Progenitor cell of endocrine pancreas (in vitro differentiated cells): ENCODE results near the gene CROCC2. TPM values are rescaled to one million over a fixed set of nuclear protein-coding genes. Genes with fewer than 3 reads are reported as not detected.

Experiments used
- DNase-seq: peaks from one replicate; pipeline ENCODE4 v3.0.0; 2021; ENCODE audit warnings: low spot score; ENCODE audit not compliant: unreplicated experiment
- H3K27ac Mint-ChIP-seq: 2 replicates; pipeline ENCODE4 v1.8.0; 2021; ENCODE audit warnings: mild to moderate bottlenecking, moderate library complexity, mixed read lengths
- H3K27me3 Mint-ChIP-seq: 2 replicates; pipeline ENCODE4 v1.8.0; 2021; ENCODE audit warnings: mixed read lengths
- H3K36me3 Mint-ChIP-seq: 2 replicates; pipeline ENCODE4 v1.8.0; 2022; ENCODE audit warnings: mixed read lengths; ENCODE audit not compliant: insufficient read depth
- H3K4me1 Mint-ChIP-seq: 2 replicates; pipeline ENCODE4 v1.8.0; 2021; ENCODE audit warnings: low read depth, mixed read lengths
- H3K4me3 Mint-ChIP-seq: 2 replicates; pipeline ENCODE4 v1.8.0; 2021; ENCODE audit warnings: low read depth, mild to moderate bottlenecking, moderate library complexity, mixed read lengths
- H3K9me3 Mint-ChIP-seq: 2 replicates; pipeline ENCODE4 v1.8.0; 2021; ENCODE audit warnings: low read depth, mixed read lengths
- total RNA-seq: library from RNA; stranded (reverse); gene quantifications from 2 replicates; pipeline ENCODE4 v1.2.1, GENCODE V29; 2021
- TF ChIP-seq, protein P1 (sequence below): fragments of 200-600 bp; sonication (generic); IDR thresholded peaks from one replicate; pipeline ENCODE4 v1.5.0; 2021; ENCODE audit warnings: antibody characterized with exemption, mild to moderate bottlenecking; ENCODE audit not compliant: unreplicated experiment

The CROCC2 gene
- total RNA-seq, 1 donor from 2014 or later = 0.36 TPM

DNA sequence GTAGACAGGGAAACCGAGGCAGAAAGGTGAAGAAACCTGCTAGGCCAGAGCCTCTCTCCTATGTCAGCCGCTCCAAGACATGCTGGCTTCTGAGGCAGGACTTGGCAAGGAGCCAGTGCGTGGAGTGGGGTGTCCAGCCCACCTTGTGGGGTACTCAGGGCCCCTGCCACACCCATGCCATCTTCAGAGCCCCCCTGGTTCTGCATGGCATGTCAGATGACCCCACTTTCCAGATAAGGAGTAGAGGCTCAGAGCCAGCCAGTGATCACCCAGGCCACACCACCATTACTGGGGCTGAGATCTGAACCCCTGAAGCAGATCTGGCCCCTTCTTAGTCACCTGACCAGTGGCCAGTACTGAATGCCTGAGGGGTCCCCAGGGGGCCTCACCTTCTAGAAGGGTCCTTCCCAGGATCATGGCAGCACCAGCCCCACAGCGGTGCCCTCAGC, 14.7 kb downstream of the CROCC2 start:
- H3K27me3 Mint-ChIP-seq = peaks cover 4% of the 10 kb centered on the region
- H3K4me3 Mint-ChIP-seq = no peak overlapping the region

DNA sequence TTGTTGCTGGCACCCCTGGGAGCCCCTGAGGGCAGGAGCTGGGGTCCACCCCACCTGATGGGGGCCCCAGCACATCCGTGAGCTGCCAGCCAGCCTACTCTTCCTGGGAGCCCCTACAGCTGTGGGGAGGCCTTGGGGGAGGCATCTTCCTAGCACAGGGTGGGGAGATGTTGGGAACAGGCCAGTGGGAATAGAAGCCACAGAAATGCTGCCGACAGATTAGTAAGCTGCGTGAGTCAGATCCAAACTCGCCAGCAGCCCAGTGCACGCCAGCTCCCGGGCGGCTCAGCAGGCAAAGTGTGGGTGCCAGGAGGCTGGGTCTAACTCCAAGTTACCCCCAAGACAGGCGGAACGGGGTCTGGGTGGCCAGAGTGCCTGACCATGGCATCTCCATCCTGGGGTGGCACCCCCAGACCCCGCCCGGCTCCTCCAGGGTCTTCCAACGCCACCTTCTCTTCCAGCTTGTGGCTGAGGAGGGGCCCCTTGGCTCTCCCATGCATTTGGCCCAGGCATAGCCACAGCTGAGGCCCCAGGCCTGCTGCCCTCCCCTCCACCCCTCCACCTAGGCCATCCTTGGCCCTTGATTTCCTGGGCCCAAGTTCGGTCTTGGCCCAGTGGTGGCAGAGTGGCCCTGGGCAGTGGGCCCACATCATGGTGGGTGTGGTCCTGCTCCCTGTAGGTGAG, 15.3 kb downstream of the CROCC2 start:
- Mint-ChIP-seq H3K4me3 (no peak overlapping the region), H3K9me3 (no peaks in the 10 kb centered on the region), H3K27me3 (peaks cover 4% of the 10 kb centered on the region), H3K4me1 (no peaks in the 10 kb centered on the region), H3K36me3 (no peaks in the 10 kb centered on the region), H3K27ac (no peak overlapping the region)
- TF ChIP-seq, protein P1, sequence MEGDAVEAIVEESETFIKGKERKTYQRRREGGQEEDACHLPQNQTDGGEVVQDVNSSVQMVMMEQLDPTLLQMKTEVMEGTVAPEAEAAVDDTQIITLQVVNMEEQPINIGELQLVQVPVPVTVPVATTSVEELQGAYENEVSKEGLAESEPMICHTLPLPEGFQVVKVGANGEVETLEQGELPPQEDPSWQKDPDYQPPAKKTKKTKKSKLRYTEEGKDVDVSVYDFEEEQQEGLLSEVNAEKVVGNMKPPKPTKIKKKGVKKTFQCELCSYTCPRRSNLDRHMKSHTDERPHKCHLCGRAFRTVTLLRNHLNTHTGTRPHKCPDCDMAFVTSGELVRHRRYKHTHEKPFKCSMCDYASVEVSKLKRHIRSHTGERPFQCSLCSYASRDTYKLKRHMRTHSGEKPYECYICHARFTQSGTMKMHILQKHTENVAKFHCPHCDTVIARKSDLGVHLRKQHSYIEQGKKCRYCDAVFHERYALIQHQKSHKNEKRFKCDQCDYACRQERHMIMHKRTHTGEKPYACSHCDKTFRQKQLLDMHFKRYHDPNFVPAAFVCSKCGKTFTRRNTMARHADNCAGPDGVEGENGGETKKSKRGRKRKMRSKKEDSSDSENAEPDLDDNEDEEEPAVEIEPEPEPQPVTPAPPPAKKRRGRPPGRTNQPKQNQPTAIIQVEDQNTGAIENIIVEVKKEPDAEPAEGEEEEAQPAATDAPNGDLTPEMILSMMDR = no peak
- DNase-seq = no peak

More for the DNA sequence above, 14.7 kb downstream of the CROCC2 start:
- TF ChIP-seq, protein P1 = no peak
- H3K9me3 Mint-ChIP-seq = no peaks in the 10 kb centered on the region
- DNase-seq = no peak
- no peak overlapping the region for H3K27ac Mint-ChIP-seq
- H3K36me3 Mint-ChIP-seq = no peaks in the 10 kb centered on the region
- H3K4me1 Mint-ChIP-seq = no peaks in the 10 kb centered on the region

- no peaks in the 10 kb centered on the region for H3K9me3 Mint-ChIP-seq
- H3K27ac Mint-ChIP-seq = no peak overlapping the region
- H3K27me3 Mint-ChIP-seq = peaks cover 4% of the 10 kb centered on the region
- no peak for DNase-seq
- TF ChIP-seq, protein P1 = no peak
- H3K36me3 Mint-ChIP-seq = no peaks in the 10 kb centered on the region
- no peak overlapping the region for H3K4me3 Mint-ChIP-seq
- no peaks in the 10 kb centered on the region for H3K4me1 Mint-ChIP-seq
These were observed 15.8 kb downstream of the CROCC2 start for GRCh38 chr2:240921995-240922244.

GRCh38 chr2:240922245-240922981, 16.3 kb downstream of the CROCC2 start:
- no peaks in the 10 kb centered on the region for H3K36me3 Mint-ChIP-seq

GRCh38 chr2:240922982-240923537, 16.9 kb downstream of the CROCC2 start:
- H3K4me3 Mint-ChIP-seq = no peak overlapping the region
- TF ChIP-seq, protein P1 = no peak
- no peaks in the 10 kb centered on the region for H3K36me3 Mint-ChIP-seq
- DNase-seq = no peak
- no peak overlapping the region for H3K27ac Mint-ChIP-seq
- H3K9me3 Mint-ChIP-seq = no peaks in the 10 kb centered on the region
- no peaks in the 10 kb centered on the region for H3K4me1 Mint-ChIP-seq
- H3K27me3 Mint-ChIP-seq = peaks cover 7% of the 10 kb centered on the region

More at GRCh38 chr2:240922245-240922981, 16.3 kb downstream of the CROCC2 start:
- Mint-ChIP-seq H3K4me1 (no peaks in the 10 kb centered on the region), H3K4me3 (no peak overlapping the region), H3K27me3 (peaks cover 5% of the 10 kb centered on the region), H3K9me3 (no peaks in the 10 kb centered on the region), H3K27ac (no peak overlapping the region)
- no peak for DNase-seq
- TF ChIP-seq, protein P1 = no peak
